Measurements from ENCODE around the gene JOSD2.

DNA sequence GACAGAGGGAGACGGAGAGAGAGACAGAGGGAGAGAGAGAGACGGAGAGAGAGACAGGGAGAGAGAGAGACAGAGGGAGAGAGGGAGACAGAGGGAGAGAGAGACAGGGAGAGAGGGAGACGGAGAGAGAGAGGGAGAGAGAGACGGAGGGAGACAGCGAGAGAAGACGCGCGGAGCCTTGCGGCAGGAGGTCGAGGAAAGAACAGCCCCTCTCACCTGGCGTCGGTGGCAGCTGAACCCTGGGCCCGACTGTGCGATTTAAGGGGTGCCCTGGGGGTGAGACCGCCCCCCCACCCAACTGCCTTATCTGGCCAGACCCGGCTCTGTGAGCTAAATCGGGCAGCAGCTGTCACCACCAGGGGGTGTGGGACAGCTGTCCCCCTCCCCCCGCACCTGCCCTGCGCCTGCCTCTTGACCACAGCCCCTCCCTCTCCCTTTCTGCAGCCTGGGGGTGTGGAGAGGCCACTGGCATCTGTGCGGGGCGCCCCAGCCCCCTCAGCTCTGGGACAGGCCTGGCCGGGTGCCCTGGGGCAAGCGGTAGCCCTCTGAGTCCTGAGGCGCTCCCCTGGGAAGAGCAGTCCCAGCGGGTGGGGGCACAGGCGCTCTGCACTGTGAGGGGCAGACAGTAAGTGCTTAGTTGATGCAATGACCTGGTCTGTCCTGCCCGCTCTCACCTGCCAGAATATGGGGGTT lies 10.8 kb downstream of the JOSD2 start:
- TF ChIP-seq, protein P1, sequence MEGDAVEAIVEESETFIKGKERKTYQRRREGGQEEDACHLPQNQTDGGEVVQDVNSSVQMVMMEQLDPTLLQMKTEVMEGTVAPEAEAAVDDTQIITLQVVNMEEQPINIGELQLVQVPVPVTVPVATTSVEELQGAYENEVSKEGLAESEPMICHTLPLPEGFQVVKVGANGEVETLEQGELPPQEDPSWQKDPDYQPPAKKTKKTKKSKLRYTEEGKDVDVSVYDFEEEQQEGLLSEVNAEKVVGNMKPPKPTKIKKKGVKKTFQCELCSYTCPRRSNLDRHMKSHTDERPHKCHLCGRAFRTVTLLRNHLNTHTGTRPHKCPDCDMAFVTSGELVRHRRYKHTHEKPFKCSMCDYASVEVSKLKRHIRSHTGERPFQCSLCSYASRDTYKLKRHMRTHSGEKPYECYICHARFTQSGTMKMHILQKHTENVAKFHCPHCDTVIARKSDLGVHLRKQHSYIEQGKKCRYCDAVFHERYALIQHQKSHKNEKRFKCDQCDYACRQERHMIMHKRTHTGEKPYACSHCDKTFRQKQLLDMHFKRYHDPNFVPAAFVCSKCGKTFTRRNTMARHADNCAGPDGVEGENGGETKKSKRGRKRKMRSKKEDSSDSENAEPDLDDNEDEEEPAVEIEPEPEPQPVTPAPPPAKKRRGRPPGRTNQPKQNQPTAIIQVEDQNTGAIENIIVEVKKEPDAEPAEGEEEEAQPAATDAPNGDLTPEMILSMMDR (IDR thresholded peaks at IDR 0.05; ENCODE audit: extremely low read depth in 1 of 2, insufficient read depth in 1 of 2, low read depth in 1 of 2, low read length in 2 of 2), result peak; percentile 6 to 30
- no peak for TF ChIP-seq POLR2A (IDR thresholded peaks at IDR 0.05; ENCODE audit: low read depth, low read length)

Measured in endothelial cell of umbilical vein (primary cell).